Measurements from ENCODE around the gene METTL24. TPM values are rescaled to one million over a fixed set of nuclear protein-coding genes. Genes with fewer than 3 reads are reported as not detected.

Gene METTL24
- total and polyA plus RNA-seq, 2 of the 13 experiments (the other 11 are each of a cell fraction or from before 2014, with no cell fraction given) = not detected

DNA sequence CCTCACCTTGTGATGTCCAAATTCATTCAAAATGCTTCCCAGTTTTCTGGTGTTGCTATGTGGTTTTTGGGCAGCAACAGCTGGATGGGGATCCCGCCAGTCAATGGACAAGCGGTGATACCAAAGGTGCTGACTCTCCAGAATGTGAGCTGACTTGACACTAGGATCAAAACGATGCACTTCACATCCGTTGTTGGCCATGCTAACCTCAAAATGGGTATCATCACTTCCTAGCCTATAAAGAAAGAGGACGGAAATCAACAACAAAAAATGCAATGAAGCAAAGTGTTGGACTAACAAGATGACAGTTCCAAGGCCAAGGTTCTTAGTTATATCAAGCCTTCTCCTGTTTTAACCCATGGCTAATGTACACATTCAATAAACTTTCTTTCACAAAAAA lies 59.2 kb downstream of the METTL24 start:
- DNase-seq (ENCODE audit: low spot score) (no peak), ATAC-seq (no peak), FAIRE-seq (no peak)
- Histone ChIP-seq H3K4me1 (ENCODE audit: insufficient read depth, low read length) (no peaks in the 10 kb centered on the region), H3K9ac (ENCODE audit: insufficient read depth, low read depth, low read length) (no peak overlapping the region), H3K9me3 (ENCODE audit: low read length) (no peaks in the 10 kb centered on the region), H4K20me1 (ENCODE audit: insufficient read depth, low read length) (no peaks in the 10 kb centered on the region), H3K4me2 (ENCODE audit: low read depth, low read length) (no peak overlapping the region), H3K36me3 (replicated peaks in 1 of 2; ENCODE audit: control insufficient read depth in 1 of 2, insufficient read depth in 2 of 2, low read length in 2 of 2) (no peaks in the 10 kb centered on the region), H3K4me3 (replicated peaks in 1 of 3; ENCODE audit: insufficient read depth in 1 of 3, low read depth in 2 of 3, low read length in 3 of 3) (no peak overlapping the region), H2AFZ (ENCODE audit: low read length) (no peak overlapping the region), H3K79me2 (ENCODE audit: insufficient read depth, low read length) (no peaks in the 10 kb centered on the region), H3K27me3 (ENCODE audit: control insufficient read depth in 1 of 2, insufficient read depth in 2 of 2, low read length in 2 of 2) (no peaks in the 10 kb centered on the region), H3K27ac (ENCODE audit: extremely low read length, insufficient read depth, low read length) (no peak overlapping the region)
- intact Hi-C loops (cut with micrococcal nuclease; ENCODE audit: unreplicated experiment) = no loop called here
- TF ChIP-seq ZNF3 (CRISPR knock-in tag; IDR thresholded peaks at IDR 0.05) (no peak), NR2F6 (IDR thresholded peaks at IDR 0.05) (no peak), NR2F6 (CRISPR knock-in tag; IDR thresholded peaks at IDR 0.05) (no peak), SAP130 (CRISPR knock-in tag; IDR thresholded peaks at IDR 0.05; ENCODE audit: low read depth) (no peak), ZFP36L2 (CRISPR knock-in tag; IDR thresholded peaks at IDR 0.05) (no peak), SKI (IDR thresholded peaks at IDR 0.05; ENCODE audit: partially characterized antibody) (no peak), ZNF768 (CRISPR knock-in tag; IDR thresholded peaks at IDR 0.05) (no peak), BCL3 (CRISPR knock-in tag; IDR thresholded peaks at IDR 0.05) (no peak), ATF7-NPFF (CRISPR knock-in tag; IDR thresholded peaks at IDR 0.05; ENCODE audit: low read depth) (no peak), ZNF670 (CRISPR knock-in tag; IDR thresholded peaks at IDR 0.05; ENCODE audit: borderline replicate concordance) (no peak)
- TF ChIP-seq, protein P1, sequence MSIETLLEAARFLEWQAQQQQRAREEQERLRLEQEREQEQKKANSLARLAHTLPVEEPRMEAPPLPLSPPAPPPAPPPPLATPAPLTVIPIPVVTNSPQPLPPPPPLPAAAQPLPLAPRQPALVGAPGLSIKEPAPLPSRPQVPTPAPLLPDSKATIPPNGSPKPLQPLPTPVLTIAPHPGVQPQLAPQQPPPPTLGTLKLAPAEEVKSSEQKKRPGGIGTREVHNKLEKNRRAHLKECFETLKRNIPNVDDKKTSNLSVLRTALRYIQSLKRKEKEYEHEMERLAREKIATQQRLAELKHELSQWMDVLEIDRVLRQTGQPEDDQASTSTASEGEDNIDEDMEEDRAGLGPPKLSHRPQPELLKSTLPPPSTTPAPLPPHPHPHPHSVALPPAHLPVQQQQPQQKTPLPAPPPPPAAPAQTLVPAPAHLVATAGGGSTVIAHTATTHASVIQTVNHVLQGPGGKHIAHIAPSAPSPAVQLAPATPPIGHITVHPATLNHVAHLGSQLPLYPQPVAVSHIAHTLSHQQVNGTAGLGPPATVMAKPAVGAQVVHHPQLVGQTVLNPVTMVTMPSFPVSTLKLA (IDR thresholded peaks at IDR 0.05) = no peak
- TF ChIP-seq, protein P2, sequence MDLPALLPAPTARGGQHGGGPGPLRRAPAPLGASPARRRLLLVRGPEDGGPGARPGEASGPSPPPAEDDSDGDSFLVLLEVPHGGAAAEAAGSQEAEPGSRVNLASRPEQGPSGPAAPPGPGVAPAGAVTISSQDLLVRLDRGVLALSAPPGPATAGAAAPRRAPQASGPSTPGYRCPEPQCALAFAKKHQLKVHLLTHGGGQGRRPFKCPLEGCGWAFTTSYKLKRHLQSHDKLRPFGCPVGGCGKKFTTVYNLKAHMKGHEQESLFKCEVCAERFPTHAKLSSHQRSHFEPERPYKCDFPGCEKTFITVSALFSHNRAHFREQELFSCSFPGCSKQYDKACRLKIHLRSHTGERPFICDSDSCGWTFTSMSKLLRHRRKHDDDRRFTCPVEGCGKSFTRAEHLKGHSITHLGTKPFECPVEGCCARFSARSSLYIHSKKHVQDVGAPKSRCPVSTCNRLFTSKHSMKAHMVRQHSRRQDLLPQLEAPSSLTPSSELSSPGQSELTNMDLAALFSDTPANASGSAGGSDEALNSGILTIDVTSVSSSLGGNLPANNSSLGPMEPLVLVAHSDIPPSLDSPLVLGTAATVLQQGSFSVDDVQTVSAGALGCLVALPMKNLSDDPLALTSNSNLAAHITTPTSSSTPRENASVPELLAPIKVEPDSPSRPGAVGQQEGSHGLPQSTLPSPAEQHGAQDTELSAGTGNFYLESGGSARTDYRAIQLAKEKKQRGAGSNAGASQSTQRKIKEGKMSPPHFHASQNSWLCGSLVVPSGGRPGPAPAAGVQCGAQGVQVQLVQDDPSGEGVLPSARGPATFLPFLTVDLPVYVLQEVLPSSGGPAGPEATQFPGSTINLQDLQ (CRISPR knock-in tag; IDR thresholded peaks at IDR 0.05) = no peak
- POLR2A ChIA-PET = no interaction called here
- WGBS (ENCODE audit: low lambda C conversion rate) = 31% methylated on average over 5 of the region's 5 CpGs
- in situ Hi-C loops (cut with HindIII; ENCODE audit: extremely low pct_ligation_motif_present, low pct_unique_long_range_greater_than_20kb) = no loop called here
- BruUV-seq (replicated peaks) = no TSS peak
- CTCF ChIA-PET (ENCODE audit: low intra/inter-chr PET ratio, low total read pairs) = no interaction called here

All from HepG2 (cell line).